HG03103 (cell line): ENCODE data around the gene ZFTA.

ENCODE experiments used
- ATAC-seq: cut with Tn5 transposase; IDR thresholded peaks from one replicate; pipeline ENCODE4 v1.9.1; 2021; ENCODE audit warnings: low read depth; ENCODE audit not compliant: unreplicated experiment

The ZFTA gene

GRCh38 chr11:63756919-63757761 lies 11.4 kb downstream of the ZFTA start:
- no peak for ATAC-seq

DNA sequence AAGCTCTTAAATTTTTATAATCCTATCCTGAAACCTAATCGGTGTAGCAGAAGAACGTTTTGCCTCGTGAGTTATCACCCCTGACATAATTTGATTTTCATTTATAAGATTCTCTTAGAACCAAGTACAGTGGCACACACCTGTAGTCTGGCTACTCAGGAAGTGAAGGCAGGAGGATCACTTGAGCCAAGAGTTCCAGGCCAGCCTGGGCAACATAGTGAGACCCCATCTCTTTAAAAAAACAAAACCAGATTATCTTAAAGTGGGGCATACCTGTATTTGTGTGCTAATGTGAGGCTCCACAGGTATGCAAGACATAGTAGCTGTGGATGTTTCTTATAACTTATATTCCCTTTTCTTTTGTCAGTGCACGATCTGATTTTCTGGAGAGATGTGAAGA lies 19.0 kb downstream of the ZFTA start:
- no peak for ATAC-seq

DNA sequence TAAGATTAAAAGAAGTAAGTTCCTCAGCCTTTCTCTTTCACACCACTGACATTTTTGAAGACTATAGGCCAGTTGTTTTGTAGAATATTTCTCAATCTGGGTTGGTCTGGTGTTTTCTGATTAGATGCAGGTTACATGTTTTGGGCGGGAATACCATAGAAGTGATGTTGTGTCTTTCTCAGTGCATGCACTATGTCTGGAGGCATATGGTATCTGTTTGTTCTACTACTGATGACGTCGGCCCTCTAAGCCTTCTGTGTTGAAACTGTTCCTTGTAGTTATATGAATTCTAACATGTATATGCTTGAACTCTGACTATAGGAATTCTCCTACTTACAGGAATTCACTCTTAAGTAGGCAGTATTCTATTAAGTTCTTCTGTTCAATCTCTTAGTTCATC lies 21.6 kb downstream of the ZFTA start:
- no peak for ATAC-seq

- ATAC-seq: no peak
Measured at GRCh38 chr11:63745304-63746170, 23.0 kb downstream of the ZFTA start.

DNA sequence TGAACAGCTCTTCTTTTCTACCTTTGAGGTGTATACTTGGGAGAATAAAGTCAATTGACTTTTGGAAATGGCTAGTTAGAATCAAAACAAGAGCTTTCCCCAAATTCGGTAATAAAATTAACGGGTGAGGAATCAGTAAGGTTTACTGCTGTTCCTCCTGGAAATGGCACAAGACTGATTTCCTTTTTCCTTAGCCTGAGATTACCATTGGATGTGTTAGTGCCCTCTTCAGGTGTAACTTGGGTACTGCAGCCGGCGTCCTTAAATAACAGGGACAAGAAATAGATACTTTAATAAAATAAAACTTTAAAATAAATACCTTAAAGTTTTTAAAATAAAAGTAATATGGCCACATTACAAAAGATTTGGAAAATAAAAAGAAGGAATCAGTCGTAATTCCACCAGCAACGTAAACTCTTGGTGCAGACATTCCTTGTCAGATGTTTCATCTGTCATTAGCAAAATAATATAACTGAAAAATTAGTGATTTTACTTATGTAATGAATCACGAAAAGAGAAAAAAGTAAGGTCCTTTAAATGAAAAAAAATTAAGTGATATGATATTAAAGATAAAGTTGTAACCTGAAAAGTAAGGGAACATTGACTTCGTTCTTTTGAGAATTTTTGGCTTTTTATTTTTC lies 29.7 kb downstream of the ZFTA start:
- ATAC-seq: no peak

- ATAC-seq: no peak
Measured at GRCh38 chr11:63737718-63738117, 30.9 kb downstream of the ZFTA start.

DNA sequence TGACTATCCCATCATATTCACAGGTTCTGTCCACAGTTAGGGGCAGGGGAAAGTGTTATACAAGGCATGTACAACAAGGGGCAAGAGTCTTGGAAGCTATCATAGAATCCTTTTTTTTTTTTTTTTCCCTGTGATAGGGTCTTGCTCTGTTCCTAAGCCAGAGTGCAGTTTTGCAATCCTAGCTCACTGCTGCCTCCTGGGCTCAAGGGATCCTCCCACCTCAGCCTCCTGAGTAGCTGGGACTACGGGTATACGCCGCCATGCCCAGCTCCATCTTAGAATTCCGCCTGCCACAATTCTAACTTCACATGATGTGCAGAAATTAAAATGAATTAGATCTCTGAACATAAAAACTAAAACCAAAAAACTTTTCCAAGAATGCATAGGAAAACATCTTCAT lies 31.7 kb downstream of the ZFTA start:
- ATAC-seq: no peak

GRCh38 chr11:63729326-63729725 lies 39.2 kb downstream of the ZFTA start:
- no peak for ATAC-seq

DNA sequence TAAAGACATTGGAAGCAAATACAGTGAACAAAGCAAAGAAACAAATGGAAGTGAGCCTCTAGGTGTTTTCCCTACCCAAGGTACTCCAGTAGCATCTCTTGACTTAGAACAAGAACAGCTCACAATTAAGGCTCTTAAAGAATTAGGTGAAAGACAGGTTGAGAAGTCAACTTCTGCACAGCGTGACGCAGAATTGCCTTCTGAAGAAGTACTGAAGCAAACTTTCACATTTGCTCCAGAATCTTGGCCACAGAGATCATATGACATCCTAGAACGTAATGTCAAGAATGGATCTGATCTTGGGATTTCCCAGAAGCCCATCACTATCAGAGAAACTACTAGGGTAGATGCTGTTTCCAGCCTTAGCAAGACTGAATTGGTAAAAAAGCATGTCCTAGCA lies 48.0 kb downstream of the ZFTA start:
- no peak for ATAC-seq

DNA sequence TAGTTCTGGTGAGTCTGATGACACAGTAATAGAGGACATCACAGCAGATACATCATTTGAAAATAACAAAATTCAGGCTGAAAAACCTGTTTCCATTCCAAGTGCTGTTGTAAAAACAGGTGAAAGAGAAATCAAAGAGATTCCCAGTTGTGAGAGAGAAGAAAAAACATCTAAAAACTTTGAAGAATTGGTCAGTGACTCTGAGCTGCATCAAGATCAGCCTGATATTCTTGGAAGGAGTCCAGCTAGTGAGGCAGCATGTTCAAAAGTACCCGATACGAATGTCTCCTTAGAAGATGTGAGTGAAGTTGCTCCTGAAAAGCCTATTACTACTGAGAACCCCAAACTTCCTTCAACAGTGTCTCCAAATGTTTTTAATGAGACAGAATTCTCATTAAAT lies 48.6 kb downstream of the ZFTA start:
- ATAC-seq: no peak

GRCh38 chr11:63719001-63719400 lies 49.6 kb downstream of the ZFTA start:
- no peak for ATAC-seq
